Islet of Langerhans (tissue), 1 donor: ENCODE data around the gene PRPSAP1.
"Not testable (repeated sequence)": the region's sequence is repeated elsewhere in the genome, so short reads cannot be mapped to it uniquely, and the experiment has no call there.

Experiments
- FAIRE-seq: peaks from one replicate; lab custom pipeline; 2011; peaks lifted over from hg19 to GRCh38; lab: Jason Lieb, UNC

PRPSAP1 gene

GRCh38 chr17:76359776-76360175, 6.1 kb upstream of the PRPSAP1 start:
- FAIRE-seq = not testable (repeated sequence)

DNA sequence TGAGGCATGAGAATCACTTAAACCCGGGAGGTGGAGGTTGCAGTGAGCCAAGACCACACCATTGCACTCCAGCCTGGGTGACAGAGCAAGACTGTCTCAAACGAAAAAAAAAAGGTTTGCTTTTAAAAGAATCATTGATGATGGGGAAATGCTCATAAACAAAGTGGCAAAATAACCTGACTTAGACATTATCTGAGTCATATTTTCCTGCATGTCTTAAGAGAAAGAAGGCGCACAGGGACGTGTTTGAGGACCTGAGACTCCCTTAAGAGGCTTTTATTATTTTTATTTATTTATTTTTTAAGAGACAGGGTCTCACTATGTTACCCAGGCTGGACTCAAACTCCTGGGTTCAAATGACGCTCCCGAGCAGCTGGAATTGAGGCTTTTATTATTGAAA, 5.7 kb upstream of the PRPSAP1 start:
- no peak for FAIRE-seq

GRCh38 chr17:76357597-76358158, 4.0 kb upstream of the PRPSAP1 start:
- FAIRE-seq = no peak

GRCh38 chr17:76356803-76357456, 3.2 kb upstream of the PRPSAP1 start:
- no peak for FAIRE-seq

DNA sequence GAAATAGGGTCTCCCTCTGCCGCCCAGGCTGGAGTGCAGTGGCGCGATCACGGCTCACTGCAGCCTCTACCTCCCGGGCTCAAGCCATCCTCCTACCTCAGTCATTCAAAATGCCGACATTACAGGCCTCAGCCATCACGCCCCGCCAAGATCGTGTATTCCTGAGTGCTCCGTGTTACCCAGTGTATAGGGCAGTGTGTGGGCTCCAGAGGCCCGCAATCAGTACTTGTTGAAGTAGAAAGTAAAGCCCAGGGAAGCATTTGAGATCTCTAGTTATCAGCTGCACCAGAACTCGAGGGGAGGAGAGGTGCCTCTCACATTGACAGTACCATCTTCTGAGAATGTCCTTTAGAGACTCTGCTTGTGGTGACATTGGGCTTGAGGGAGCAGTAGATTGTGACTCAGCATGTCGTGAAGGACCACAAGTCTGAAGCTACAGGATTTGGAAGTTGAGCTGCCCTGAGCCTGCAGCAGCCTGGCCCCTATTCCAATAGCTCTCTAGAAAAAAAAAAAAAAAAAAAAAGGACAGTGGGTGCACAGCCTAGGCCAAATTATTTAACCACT, 1.1 kb upstream of the PRPSAP1 start:
- FAIRE-seq = no peak

DNA sequence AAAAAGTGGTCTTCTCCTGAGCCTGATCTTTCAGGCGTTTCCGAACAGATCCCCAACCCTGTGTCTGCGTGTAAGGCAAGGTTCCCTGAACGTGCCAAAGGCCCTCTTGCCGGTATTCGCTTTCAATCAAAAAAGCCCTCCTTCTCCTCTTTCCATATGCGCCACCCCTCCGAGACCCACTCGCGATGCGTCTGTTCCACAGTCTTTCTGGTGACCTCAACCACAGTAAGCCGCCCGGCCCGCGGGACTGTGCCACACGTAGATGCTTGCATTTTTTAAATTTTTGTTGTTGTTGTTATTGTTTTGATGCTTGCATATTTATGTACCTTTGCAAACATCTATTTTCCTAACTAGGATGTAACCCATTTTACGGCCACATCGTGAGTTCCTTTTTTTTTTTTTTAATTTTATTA, 607 bp upstream of the PRPSAP1 start:
- FAIRE-seq = no peak

GRCh38 chr17:76353004-76353598, 615 bp downstream of the PRPSAP1 start:
- no peak for FAIRE-seq

DNA sequence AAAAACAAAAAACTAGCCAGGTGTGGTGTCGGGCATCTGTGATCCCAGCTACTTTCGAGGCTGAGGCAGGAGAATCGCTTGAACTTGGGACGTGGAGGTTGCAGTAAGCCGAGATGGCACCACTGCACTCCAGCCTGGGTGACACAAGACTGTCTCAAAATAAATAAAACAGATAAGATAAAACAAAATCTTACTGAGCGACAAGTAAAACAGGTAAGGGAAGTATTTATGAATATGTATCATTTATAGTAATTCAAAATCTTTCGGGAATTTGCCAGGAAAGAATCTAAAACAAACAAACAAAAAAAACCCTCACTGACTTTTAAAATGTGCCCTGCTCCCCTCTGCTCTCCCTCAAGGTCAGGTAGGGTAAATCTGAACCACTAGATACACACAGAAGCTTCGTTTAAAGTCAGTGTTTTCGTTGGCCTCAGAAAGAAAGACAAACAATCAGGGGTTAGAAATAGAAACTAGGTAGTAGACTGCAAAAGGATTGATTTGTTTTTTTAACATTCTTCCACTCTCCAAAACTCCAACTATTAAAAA, 2.1 kb downstream of the PRPSAP1 start:
- no peak for FAIRE-seq

DNA sequence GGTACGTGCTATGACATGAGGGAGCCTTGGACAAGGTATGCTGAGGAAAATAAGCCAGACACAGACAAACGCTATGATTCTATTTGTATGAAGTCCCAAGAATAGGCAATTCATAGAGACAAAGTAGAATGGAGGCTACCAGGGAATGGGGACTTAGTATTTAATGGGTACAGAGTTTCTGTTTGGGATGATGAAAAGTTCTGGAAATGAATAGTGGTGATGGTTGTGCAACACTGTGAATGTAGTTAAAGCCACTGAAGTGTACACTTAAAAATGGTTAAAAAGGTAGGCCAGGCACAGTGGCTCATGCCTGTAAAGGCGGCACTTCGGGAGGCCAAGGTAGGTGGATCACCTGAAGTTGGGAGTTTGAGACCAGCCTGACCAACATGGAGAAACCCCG, 3.3 kb downstream of the PRPSAP1 start:
- FAIRE-seq = no peak

- not testable (repeated sequence) for FAIRE-seq
These were observed 6.8 kb downstream of the PRPSAP1 start for GRCh38 chr17:76346936-76347335.

- FAIRE-seq = no peak
These were observed 8.2 kb downstream of the PRPSAP1 start for GRCh38 chr17:76345377-76345974.

DNA sequence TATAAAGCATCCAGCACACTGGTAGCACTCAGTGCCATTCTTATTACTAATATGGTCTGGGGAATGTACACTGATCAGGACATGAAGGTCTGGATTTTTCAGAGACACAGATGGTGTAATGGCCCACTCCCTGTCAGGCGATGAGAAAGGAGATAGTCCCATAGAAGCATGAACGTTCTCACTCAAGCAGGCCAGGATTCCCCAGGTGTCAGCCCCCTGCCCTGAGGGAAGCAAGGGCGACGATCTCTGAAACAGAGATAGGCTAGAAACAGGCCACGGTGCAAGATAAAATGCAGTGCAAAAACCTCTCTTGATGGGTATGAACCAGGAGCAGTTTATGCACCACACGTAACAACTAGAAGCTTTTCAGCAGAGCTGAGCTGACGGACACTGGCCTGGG, 10.6 kb downstream of the PRPSAP1 start:
- FAIRE-seq = no peak

DNA sequence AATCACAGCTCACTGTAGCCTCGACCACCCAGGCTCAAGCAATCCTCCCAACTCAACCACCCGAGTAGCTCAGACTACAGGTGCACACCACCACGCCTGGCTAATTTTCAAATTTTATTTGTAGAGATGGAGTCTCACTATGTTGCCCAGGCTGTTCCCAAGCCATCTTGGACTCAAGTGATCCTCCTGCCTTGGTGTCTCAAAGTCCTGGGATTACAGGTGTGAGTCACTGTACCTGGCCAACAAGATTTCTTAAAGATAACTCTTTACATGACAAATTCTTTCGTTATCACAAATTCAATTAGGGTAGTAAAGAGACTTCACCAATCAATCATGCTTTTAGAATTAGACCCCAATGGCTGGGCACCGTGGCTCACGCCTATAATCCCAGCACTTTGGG, 12.4 kb downstream of the PRPSAP1 start:
- FAIRE-seq = no peak

DNA sequence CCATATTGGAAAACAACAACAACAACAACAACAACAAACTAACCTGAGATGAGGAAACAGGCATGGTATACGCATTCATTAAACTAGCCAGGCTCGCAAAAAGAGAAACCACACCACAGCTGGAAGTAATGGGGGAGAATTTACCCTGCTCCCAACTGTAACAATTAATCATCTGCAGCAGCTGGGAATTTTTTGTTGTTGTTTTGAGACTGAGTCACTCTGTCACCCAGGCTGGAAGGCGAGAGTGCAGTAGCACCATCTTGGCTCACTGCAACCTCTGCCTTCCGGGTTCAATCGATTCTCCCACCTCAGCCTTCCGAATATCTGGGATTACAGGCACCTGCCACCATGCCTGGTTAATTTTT, 16.3 kb downstream of the PRPSAP1 start:
- no peak for FAIRE-seq

GRCh38 chr17:76336756-76337412, 16.8 kb downstream of the PRPSAP1 start:
- FAIRE-seq = no peak

- no peak for FAIRE-seq
These were observed 17.9 kb downstream of the PRPSAP1 start for GRCh38 chr17:76335716-76336381.

DNA sequence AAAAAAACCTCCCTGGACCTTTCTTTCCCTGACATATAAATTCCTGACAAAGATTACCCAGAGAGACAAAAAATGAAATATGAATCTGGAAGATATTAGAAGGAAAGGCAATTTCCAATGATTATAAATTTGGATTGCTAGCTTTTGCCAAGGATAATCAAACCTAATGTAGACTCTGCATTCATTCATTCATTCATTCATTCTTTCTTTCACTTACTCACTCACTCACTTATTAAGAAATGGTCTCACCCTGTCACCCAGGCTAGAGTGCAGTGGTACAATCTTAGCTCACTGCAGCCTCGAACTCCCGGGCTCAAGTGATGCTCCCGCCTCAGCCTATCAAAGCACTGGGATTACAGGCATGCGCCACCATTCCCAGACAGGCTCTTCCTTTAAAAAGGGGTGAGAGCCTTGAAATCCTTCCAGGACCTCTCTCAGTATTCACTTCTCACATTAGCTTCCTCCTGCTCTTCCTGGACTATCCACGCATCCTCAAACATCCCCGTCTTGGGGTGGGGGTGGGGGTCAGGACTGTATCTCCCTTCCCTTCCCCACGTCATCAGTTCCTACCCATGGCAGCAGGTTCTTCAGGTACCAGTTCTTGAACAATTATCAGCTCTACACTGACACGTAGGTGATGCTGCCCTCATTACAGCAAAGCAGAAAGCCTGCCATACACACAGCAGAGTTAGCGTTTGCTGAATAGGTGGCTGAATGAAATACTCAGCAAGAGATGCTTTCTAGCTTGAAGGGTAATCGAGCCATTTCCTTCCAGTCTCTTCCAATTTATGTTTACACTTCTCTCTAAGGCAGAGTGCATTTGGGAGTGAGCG, 19.8 kb downstream of the PRPSAP1 start:
- no peak for FAIRE-seq

DNA sequence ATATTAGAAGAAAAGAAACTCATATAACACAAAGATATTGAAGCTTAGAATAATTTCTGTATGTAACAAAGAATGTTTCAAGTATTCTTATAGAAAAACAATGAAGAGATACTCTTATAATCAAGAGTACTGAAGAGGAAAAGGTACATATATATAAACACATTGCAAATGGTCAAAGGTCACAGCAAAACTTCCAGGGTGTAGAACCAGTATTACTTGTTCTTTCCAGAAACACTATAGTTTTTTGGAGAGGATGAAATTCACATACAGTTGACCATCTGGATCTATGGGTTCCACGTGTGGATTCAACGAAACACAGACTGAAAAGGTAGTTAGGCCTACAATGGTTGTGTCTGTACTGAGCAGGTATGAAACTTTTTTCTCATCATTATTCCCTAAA, 22.6 kb downstream of the PRPSAP1 start:
- no peak for FAIRE-seq

GRCh38 chr17:76329664-76330063, 24.1 kb downstream of the PRPSAP1 start:
- no peak for FAIRE-seq

DNA sequence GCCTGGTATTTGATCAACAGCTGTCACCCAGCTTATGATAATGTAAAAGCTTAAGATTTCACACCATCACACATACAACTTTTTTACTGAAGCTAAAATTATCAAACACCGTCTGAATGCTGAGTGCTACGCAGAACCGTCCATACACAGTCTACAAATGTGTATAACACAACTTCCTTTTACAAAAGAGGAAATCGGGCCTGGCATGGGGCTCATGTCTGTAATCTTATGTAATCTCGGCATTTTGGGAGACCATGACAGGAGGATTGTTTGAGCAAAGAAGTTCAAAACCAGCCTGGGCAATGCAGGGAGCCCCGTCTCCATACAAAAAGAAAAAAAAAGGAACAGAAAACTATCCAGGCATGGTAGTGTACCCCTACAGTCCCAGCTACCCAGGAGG, 26.0 kb downstream of the PRPSAP1 start:
- no peak for FAIRE-seq

GRCh38 chr17:76326306-76326705, 27.4 kb downstream of the PRPSAP1 start:
- FAIRE-seq = no peak
